GM21390 (cell line): ENCODE measurements around the gene NFATC2.

Experiments
- ATAC-seq: cut with Tn5 transposase; IDR thresholded peaks from one replicate; pipeline ENCODE4 v1.9.1; 2021; ENCODE audit not compliant: unreplicated experiment

The NFATC2 gene

GRCh38 chr20:51380401-51381385 lies 161.8 kb downstream of the NFATC2 start:
- no peak for ATAC-seq

DNA sequence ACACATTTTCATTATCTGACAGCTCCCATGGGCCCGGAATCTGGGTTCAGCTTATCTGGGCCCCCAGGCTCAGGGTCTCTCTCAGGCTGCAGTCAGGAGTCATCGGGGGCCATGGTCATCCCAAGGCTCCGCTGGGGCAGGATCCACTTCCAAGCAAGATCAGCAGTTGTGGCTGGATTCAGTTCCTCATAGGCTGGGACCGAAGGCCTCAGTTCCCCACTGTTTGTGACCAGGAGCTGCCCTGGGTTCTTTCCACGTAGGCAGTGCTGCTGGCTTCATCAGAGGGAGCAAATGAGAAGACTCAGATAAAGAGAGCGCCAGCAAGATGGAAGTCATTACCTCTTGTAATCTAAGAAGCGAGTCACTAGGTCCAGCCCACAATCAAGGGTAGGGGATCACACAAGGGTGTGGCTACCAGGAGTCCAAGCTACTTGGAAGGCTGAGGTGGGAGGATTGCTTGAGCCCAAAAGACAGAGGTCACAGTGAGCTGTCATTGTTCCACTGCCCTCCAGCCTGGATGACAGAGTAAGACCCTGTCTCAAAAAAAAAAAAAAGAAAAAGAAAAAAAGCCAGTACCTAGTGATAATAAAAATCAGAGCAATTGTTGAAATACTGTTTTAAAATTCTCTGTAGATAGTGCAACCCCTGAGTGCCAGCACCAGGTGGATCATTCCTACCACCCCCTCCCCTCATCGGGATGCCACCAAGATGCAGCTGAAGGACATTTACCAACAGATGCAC lies 162.7 kb downstream of the NFATC2 start:
- no peak for ATAC-seq

DNA sequence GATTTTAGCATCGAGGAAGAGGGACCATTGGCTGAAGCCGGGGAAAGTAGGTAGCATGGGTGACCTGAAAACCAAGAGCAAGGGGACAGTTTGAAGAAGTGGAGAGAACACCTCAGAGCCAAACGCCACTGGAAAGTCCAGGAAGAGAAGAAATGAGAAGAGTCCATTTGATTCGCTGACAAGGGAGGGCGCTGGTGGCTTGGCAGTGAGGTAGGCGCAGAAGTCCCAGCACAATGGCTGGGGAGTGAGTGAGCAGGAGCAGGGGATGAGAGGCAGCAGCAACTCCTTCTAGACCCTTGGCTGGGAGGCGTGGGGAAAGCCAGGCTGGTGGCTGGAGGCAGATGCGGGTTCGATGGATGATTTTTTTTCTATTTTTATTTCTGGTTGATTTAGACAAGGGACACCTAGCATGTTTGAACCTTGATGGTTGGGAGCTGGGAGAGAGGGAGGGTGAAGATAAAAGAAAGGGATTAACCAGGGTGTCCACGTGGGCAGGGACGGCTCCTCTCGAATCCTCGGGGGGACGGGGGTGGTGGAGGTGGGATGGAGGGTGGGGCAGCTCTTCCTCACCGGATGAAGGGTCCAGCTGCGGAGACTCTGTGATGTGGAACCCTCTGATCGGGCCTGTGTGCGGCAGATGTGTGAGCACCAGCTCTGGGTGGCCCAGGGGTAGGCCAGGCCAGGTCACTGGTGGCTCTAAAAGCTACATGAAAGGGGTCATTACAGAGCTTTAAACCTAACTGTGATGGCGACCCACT lies 164.2 kb downstream of the NFATC2 start:
- no peak for ATAC-seq

- ATAC-seq = no peak
These were observed 165.4 kb downstream of the NFATC2 start for GRCh38 chr20:51377132-51377531.

GRCh38 chr20:51376111-51376510 lies 166.4 kb downstream of the NFATC2 start:
- no peak for ATAC-seq

DNA sequence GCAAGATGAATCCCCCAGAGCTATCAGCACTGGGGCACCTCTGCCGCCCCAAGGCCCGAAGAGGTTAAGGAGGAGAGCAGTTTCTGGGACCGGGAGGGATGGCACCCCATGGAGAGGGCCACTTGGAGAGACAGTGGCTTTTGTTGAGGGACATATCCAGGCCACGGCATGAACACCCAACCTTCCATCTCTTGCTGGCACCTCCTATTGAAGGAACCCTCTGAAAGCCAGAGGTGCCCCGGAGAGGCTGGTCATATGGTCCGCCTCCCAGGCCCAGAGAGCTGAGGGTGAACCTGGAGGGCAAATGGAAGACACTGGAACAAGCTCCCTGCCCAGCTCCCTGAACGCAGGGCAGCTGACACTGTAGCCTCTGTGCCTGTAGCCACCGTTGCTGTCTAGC lies 167.0 kb downstream of the NFATC2 start:
- no peak for ATAC-seq

DNA sequence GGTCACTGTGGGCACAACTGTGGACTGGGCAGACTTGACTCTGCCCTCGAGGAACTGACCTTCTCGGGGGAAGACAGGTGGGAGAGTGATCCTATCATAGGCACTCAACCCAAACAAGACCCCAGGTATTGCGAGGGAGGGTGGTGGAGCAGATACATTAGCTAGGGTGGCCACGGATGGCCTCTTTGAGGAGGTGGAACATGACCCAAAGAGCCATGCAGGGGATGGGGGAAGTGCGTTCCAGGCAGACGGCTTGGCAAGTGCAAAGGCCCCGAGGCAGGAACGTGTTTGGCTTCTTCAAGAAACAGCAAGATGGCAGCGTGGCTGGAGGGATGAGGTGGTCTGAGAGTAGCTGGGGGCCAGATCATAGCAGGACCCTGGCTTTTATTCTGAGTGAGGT lies 167.6 kb downstream of the NFATC2 start:
- ATAC-seq = no peak

DNA sequence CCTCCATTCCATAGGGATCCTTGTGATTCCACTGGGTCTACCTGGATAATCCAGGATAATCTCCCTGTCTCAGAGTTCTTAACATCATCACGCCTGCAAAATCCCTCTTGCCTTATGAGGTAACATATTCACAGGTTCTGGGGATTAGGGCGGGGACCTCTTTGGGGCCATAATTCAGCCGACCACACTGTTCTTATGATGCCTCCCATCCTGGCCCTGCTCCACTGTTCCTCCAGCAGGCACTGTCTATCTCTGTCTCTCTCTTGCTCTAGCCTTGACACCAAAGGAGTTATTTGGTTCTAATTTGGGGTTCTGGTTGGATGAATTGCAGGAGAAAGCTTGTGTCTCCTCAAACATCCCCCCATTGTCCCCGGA lies 168.1 kb downstream of the NFATC2 start:
- ATAC-seq = no peak

DNA sequence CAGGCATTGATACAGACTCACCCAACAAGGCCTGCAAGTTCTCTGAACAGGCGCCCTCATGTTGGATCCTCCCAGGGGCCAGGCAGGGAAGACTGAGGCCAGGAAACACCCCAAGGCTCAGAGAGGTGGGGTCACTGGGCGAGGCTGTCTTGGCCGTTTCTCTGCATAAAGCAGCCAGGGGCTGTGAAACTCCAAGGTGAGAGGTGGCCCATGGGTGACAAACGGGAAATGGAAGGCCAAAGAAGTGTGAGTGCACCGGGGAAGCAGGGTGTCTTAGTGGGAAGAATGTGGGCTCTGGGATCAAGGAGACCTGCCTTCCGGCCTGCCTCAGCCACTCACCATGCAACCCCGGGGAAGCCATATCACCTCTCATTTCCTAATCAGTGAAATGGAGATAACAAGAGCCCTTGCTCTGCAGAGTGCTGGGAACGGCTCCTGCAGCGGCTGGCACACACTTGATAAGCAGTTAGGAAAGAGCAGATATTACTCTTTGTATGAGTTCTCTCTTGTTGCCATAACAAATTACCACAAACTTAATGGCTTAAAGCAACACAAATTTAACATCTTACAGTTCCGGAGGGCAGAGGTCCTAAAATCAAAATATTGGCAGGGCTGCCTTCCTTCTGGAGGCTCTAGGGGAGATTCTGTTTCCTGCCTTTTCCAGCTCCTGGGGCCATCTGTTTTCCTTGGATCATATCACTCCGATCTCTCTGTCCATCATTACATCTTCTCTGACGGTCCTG lies 168.6 kb downstream of the NFATC2 start:
- no peak for ATAC-seq

DNA sequence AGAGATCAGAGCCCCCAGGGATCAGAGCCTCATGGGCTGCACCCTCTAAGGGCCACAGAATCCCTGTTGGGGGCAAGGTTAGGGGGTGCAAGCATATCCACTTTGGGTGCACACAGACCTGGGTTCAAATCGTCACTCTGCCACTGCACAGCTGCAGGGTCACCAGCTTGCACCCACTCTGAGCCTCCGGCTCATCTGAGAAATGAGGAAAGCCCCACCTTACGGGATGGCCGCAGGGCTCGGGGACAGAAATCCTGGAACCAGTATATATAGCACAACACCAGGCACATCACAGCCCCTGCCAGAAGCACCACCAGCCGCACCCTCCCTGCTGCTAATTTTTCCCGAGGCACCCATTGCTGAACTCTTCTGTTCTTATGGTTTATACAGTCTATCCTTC lies 169.6 kb downstream of the NFATC2 start:
- ATAC-seq = no peak

GRCh38 chr20:51372176-51372803 lies 170.2 kb downstream of the NFATC2 start:
- no peak for ATAC-seq

DNA sequence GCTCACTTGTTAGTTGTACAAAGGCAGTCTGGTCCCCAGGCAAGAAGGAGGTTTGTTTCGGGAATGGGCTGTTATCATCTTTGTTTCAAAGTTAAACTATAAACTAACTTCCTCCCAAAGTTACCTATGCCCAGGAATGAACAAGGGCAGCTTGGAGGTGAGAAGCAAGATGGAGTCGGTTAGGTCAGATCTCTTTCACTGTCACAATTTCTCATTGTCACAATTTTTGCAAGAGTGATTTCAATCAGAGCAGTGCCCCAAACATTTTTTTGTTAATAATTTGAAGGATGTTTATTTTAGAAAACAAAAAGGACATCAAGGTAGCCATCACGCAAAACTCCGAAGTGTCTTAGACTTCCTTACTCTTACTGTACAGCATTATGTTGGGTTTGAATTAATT lies 170.8 kb downstream of the NFATC2 start:
- no peak for ATAC-seq

DNA sequence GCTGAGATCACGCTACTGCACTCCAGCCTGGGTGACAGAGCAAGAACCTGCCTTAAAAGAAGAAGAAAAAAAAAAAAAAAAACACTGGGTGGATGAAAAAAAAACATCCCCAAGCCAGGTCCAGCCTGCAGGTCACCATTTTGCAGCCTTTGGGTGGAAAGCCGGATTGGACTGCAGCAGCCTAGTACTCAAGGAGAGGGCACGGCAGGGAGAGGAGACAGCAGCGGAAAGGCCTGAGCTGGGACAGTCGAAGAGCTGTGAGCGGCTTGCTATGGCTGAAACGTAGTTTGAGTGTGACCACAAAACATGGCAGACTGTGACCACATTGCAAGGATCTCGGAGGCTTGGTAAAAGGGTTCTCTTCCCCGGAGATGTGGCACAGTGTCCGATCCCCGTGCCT lies 173.0 kb downstream of the NFATC2 start:
- ATAC-seq = no peak

GRCh38 chr20:51368461-51369211 lies 173.9 kb downstream of the NFATC2 start:
- no peak for ATAC-seq

DNA sequence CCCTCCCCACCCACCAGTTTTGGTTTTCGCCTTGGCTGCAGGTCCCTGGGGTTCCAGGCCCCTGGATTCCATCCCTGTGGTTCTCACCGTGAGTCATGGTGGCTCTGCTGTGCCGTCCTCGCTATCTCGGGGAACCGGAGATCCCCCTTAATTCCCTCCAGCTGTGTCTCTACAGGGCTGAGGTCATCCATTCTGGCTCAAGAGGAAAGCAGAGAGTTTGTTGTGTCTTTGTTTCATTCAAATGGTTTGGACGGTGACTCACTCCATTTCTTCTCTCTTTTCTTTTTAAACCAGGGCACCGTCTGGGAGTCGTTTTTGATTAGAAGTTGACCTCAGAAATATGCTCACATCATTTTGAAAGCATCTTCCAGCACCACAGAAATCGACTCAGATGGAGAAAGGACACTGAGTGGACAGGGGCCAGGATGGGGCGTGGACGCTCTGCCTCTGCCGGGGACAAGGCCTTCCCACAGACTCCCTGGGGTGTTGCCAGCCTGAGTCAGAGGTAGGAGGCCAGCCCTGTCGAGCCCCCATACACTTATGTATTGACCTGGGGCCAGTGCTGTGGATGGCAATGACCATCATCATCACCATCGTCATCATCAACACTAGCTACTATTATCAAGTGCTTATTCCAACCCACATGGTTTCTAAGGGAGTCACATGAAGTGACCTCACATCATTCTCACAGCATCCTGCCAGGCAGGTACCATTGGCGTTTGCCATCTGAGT lies 176.2 kb downstream of the NFATC2 start:
- no peak for ATAC-seq

- ATAC-seq = no peak
These were observed 176.8 kb downstream of the NFATC2 start for GRCh38 chr20:51365670-51366069.

DNA sequence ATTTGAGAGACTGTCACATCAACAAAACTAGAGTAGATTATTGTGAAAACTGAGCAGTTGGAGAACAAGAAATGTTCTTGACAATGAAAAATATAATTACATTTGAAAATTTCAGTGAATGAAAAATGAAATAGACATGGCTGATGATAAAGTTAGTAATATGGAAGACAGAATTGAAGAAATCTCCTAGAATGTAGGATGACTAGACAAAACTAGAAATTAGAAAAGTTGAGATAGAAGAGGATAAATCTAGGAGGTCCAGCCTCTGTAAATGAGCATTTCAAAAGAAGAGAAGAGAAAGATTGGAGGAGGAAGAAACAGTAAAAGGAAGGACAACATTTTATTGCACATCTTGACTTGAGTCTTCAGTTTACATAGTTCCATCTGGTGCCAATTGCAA lies 178.7 kb downstream of the NFATC2 start:
- no peak for ATAC-seq

- ATAC-seq = no peak
These were observed 179.1 kb downstream of the NFATC2 start for GRCh38 chr20:51363378-51363777.

- no peak for ATAC-seq
These were observed 180.3 kb downstream of the NFATC2 start for GRCh38 chr20:51362254-51362653.
